HG03432 (cell line): ENCODE data around the gene BLACAT1.
"Not testable (repeated sequence)": the region's sequence is repeated elsewhere in the genome, so short reads cannot be mapped to it uniquely, and the experiment has no call there.

Experiments used
- ATAC-seq: cut with Tn5 transposase; IDR thresholded peaks from one replicate; pipeline ENCODE4 v1.9.1; 2021; ENCODE audit warnings: mild to moderate bottlenecking, moderate library complexity; ENCODE audit not compliant: unreplicated experiment

Gene BLACAT1

GRCh38 chr1:205442051-205442725 lies 13.7 kb downstream of the BLACAT1 start:
- ATAC-seq = no peak

DNA sequence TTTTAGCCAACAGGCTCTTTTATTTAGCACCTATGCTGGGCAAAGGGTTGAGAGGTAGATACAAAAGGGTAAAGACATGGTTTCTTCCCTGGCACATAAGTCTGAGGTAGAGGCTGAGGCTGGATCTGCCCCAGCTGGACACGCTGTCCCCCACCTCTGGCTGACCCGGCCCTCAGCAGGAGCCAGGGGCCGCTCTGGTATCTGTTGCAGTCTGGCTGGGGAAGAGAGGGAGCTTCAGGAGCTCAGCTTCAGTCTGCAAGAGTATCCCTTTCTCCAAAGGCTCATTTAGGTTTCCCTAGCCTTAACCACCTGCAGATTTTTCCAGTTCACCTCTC lies 14.2 kb downstream of the BLACAT1 start:
- no peak for ATAC-seq

- no peak for ATAC-seq
These were observed 14.6 kb downstream of the BLACAT1 start for GRCh38 chr1:205441318-205441633.

DNA sequence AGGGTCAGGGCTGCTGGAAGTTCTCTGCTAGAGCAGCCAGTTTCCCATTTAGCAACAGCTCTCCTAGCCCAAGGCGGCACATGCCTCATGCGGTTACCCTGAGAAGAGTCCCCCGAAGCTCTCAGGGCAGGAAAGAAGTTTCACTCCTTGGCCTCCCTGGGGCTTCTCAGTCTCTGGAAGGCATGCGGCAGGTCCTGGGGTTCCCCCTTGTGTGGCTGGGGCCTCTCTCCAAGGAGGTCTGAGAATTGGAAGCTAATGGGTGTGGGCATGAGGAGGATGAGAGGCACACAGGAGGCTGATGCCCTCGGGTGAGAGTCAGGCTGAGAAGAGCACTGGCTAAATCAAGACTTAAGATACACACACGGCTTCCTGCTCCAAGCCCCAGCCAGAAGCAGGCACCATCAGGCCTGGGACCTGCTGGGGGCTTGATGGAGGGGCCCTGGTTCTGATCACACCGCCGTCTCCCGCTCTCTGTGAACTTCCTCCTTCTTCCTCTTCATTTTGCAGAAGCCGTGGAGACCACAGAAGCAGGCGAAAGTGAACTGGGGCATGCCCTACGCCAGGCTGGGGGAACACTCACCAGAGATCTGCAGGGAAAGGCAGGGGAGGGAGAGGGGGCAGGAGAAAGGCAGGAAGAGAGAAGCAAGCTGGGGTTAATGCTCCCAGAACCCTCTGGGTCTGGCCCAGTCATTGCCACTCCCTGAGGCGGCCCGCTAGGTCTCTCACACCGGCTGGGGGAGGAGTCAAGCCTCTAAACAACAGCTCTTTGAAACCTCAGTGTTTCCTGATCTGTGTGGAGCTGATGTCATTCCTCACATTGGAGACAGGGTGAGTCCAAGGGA lies 15.1 kb downstream of the BLACAT1 start:
- peak; percentile 80 for ATAC-seq

DNA sequence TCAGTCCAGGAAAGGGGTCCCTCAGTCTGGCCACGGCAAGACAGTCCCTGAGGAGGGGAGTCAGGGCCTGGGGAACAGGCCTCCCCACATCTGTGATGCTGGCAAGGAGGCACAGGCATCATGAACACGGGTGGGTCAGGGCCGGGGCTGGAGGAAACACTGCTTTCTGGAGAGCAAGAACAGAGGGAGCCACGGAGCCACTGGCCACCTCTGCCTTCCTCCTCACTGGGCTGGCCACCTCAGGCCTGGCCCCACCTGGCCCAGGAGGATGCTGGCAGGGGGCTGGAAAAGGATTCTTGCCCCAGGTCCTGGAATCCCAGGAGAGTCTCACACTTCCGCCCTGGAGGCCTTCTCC lies 15.7 kb downstream of the BLACAT1 start:
- no peak for ATAC-seq

- ATAC-seq = no peak
These were observed 17.4 kb downstream of the BLACAT1 start for GRCh38 chr1:205438213-205439158.

DNA sequence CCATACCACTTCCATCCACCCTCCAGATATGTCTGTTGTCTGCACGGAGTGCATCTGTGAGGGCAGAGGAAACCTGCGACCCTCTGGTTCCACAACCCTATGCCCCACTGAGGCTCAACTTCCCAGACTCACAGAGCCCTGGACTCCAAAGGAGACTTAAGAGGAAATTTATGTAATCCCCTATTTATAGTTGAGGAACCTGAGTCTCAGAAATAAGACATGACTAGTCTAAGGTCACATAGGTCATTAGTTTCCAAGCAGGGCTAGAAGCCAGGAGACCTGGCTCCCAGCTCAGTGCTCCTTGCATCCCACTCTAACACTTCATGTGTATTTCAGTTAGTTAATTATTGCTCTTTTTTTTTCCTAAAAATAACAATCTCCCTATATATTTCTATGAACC lies 18.3 kb downstream of the BLACAT1 start:
- ATAC-seq = no peak

DNA sequence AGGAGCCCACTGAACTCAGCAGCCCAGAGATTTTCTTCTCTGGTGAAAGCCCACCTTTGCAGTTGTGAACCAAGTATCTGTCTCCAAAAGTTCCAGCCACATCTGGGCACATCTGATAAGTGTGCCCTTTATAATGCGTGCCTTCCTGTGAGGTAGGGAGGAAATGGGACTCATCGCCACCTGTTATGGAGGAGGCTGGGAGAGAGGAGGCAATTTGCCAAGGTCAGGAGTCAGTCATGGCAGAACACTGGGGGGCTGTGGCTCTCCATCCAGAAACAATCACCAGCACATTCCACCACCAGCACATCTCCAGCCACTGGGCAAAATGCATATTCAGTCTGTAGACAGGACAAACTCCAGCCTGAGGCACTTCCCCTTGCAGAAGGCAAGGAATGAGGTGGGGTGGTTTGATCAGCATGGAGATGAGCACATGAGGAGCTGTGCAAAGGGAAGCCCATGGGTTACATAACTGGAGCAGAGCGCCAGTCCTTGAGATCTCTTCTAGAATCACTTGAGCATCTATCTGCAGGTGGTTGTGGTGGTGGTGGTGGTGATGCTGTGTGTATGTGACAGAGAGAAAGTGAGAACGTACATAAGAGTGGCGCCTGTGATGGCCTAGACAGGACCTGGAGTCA lies 19.0 kb downstream of the BLACAT1 start:
- ATAC-seq = no peak

DNA sequence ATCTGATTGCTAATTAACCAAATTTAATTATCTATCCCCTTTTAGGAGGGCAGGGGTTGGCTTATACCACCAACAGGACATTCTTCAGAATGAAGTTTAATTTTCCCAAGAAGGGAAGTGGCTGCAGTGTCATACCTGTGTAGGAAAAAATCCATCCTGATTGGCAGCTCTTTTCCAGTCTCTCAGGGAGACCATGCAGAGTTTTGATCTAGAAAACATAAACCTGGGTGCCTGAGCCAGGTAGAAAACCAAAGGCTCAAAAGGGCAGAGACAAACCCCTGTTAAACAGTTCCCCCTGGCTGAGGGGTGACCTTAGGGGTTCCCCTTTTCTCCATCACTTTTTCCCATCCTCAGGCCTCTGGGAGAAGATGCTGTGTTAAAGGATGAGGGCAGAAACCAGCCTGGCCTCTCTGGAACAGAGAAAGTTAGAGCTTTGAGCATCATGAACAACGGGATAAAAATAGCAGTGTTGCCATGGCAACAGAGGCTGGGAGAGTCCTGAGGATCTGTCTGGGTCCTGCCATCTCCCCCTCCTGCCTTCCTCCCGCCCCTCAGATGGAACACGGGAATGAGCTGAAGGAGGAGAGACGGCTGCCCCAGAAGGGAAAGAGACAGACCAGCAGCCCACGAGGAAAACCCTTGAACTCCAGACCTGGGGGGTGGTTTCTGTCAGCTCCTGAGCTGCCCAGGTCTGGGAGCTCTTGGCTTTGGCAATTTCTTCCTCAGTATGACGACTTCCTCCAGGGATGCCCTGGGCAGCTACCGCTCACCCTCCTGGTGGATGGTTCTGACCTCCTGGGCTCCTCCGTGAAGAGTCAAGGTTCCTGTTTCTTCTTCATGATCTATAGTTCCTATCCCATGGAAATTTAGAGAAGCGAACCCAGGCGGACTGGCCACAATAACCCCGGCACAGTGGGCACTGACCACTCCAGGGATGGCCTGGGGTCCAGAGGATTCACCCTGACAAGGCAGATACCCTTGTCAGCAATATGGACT lies 20.0 kb downstream of the BLACAT1 start:
- no peak for ATAC-seq

GRCh38 chr1:205434738-205435137 lies 21.1 kb downstream of the BLACAT1 start:
- ATAC-seq = no peak

- ATAC-seq = not testable (repeated sequence)
These were observed 23.2 kb downstream of the BLACAT1 start for GRCh38 chr1:205432692-205433091.

- no peak for ATAC-seq
These were observed 23.7 kb downstream of the BLACAT1 start for GRCh38 chr1:205432116-205432515.

DNA sequence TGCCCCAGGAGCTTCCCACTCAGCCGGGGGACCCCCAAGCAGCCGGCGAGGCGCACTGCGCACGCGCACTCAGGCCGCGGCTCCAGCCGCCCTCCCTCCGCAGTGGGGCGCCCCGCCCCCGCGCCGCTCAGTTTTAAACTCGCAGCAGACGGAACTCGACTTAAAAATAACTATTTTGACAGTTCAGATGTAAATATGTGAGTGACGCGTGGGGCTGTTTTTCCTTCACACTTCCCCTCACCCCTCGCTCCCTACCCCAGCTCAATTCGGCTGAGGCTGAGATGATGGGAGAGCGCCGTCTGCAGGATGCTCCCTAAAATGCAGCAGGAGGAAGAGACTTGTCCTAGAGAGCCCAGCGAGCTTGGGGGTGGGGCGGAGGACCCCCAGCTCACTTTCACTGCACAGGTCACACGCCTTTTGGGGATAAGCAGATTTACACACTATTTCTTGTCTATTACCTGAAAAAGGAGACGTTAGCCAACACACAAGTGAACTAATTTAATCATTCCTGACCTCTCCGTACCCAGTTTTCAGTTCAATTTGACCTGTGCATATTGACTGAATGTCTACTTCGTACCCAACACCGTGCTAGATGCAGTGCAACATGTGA lies 25.0 kb downstream of the BLACAT1 start:
- peak; percentile 45 for ATAC-seq

- ATAC-seq = no peak
These were observed 25.8 kb downstream of the BLACAT1 start for GRCh38 chr1:205429762-205430695.

DNA sequence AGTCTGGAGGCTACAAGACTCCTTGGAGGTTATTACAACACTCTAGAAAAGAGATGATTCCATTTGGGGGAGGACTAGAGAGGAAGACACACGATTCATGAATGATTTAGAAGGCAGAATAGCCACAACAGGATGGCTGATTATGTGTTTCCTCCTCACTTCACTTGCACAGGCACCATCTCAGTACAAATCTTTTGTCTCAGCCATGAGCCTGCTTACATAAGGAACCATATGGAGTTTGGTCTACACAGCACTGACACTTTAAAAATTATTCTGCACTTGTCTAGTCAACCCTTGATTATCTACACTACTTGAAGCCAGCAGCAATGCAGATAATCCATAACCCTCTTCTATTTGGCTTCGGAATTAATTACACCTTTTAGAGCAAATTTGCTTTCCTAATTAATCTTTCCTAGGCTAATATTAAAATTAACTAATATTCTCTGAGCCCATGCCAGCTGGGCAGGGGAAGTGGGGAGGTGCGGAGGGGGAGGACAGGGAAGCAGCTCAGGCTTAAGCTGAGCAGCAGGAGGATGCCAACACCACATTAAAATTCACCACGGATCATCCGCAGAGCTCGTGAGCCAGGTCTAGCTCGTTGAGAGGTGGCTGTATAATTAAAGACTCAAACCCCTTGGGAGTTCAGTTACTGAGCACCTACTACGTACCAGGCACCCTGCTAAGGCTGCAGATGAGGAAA lies 30.8 kb downstream of the BLACAT1 start:
- no peak for ATAC-seq

DNA sequence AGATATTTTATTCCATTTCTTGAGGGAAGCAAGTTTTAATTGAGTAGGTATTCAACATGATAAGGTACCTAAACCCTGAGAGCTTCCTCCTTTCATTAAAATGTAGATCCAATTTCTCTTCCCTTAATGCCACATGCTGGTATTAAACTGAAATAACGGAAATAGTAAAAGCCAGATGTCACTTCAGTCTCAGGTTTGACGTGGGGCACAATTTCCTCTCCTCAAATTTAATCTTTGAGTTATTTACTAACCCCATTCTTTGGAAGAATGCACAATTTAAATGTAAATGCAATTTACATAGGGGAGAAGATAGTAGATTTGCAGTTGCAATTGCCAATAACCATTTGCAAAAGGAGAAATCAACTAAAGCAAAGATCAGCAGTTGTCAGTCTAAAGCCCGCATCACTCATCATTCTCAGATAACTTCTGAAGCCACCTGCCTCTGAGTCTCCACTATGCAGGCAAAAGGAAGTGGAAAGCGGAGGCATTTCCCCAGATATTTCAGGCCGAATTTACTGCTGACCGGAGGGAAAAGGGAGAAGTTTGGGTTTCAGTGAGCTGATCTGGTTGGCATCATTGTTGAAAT lies 31.9 kb downstream of the BLACAT1 start:
- ATAC-seq = no peak

DNA sequence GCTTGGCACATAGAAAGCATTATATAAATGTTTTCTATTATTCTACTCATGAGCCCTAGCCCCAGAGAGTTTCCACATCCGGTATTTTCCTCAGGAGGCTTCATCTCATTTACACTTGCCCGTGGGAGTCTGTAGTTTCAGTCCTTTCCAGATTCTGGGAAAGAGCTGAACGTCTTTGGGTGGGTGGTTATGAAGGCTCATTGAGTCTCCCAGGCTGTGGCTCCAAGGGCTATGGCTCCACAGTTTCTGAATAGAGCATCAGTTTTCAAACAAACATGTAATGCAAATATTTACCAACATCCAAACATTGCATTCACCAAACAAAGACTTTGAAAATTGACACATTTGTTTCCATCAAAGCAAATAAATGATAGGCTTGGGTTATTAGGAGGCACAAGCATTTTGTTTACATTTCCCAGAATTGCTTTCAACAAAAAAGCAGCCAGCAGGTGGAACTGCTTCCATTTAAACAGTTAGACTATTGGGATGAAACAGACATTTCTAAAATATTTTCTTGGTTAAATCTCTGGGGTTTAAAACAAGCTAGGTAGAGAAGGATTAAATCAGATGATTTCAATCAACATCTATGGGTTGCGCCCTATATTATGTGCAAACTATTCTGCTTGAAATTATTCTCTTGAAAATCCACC lies 32.7 kb downstream of the BLACAT1 start:
- ATAC-seq = no peak
